ENCODE results near the gene ALPI. TPM values are rescaled to one million over a fixed set of nuclear protein-coding genes. Genes with fewer than 3 reads are reported as not detected.

ALPI gene
- total and polyA plus RNA-seq, 2 donors (not counting 1 experiment from before 2014, with no cell fraction given): not detected

GRCh38 chr2:232490221-232491138, 34.5 kb downstream of the ALPI start:
- Histone ChIP-seq H3K9me3 (ENCODE audit: control extremely low read depth in 1 of 3, control insufficient read depth in 2 of 3, insufficient read depth in 1 of 3, low read length in 2 of 3) (no peaks in the 10 kb centered on the region), H3K4me3 (ENCODE audit: control extremely low read depth in 1 of 5, extremely low read depth in 1 of 5, insufficient read depth in 1 of 5, low read depth in 2 of 5, low read length in 4 of 5) (no peak overlapping the region), H3K4me1 (ENCODE audit: control insufficient read depth in 2 of 2, insufficient read depth in 2 of 2, low read length in 2 of 2) (peaks cover 7 to 8% of the 10 kb centered on the region in 2 donors), H4K20me1 (ENCODE audit: control insufficient read depth, insufficient read depth, low read length, poor library complexity, severe bottlenecking) (no peaks in the 10 kb centered on the region), H3K27me3 (replicated peaks in 1 of 4; ENCODE audit: control extremely low read depth in 1 of 4, control insufficient read depth in 3 of 4, insufficient read depth in 4 of 4, low read length in 3 of 4) (peaks cover 0 to 19% (median 2%) of the 10 kb centered on the region in 4 experiments), H3K4me2 (replicated peaks; ENCODE audit: low read depth, low read length, poor library complexity, severe bottlenecking) (no peak overlapping the region), H2AFZ (ENCODE audit: insufficient read depth, low read depth, low read length, poor library complexity, severe bottlenecking) (no peak overlapping the region), H3K9ac (ENCODE audit: low read length) (no peak overlapping the region), H3K79me2 (ENCODE audit: control insufficient read depth, insufficient read depth, low read length) (no peaks in the 10 kb centered on the region), H3K27ac (ENCODE audit: low read length in 2 of 2) (no peak overlapping the region), H3K36me3 (replicated peaks in 1 of 2; ENCODE audit: control extremely low read depth in 1 of 2, control insufficient read depth in 1 of 2, extremely low read depth in 1 of 2, insufficient read depth in 2 of 2, low read length in 1 of 2) (no peaks in the 10 kb centered on the region)
- intact Hi-C loops (cut with micrococcal nuclease): no loop called here
- ATAC-seq (ENCODE audit: low read depth) (no peak), DNase-seq (no peak)
- CTCF ChIA-PET: no interaction called here
- TF ChIP-seq CTCF (IDR thresholded peaks at IDR 0.05): no peak
- no peak for TF ChIP-seq EZH2 (IDR thresholded peaks at IDR 0.05; ENCODE audit: borderline replicate concordance, insufficient read depth, low read depth, low read length, poor library complexity, severe bottlenecking)
- POLR2A ChIA-PET: no interaction called here
- H3K9me3 Mint-ChIP-seq (ENCODE audit: insufficient read depth): no peaks in the 10 kb centered on the region
- H3K27me3 Mint-ChIP-seq: peaks cover 28% of the 10 kb centered on the region
- no peak overlapping the region for H3K4me3 Mint-ChIP-seq
- H3K27ac Mint-ChIP-seq: no peak overlapping the region
- WGBS (ENCODE audit: insufficient coverage): 87% methylated on average over 28 of the region's 30 CpGs
- peaks cover 6% of the 10 kb centered on the region for H3K4me1 Mint-ChIP-seq

DNA sequence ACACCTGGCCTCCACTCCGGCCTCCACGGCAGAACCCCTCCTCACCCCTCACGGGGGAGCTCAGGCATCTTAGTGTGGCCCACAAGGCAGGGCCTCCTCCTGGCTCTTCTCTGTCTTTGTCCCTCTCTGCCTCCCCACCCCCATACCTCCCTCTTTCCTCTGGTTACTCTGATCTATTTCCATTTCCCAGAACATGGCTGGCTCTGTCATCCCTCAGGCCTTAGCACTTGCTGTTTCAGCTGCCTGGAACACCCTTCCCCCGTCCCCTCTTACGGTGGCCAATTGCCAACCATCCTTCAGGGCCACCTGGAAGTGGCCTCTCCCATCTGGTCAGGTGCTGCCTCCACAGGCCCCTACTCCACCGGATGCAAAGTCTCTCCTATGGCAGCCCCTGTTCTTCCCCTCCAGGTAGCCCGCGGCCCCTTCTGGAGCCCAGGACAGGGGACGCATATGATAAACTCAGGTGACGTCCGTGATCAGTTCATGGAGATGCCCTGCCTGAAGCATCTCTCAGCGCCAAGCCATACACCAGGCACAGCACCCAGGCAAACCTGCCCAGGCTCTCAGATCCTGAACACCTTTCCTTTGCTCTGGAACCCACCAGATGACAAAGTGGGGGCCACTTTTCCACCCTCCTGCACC, 35.3 kb downstream of the ALPI start:
- intact Hi-C loops (cut with micrococcal nuclease): no loop called here
- Histone ChIP-seq H3K27me3 (replicated peaks in 1 of 4; ENCODE audit: control extremely low read depth in 1 of 4, control insufficient read depth in 3 of 4, insufficient read depth in 4 of 4, low read length in 3 of 4) (peaks cover 0 to 19% (median 2%) of the 10 kb centered on the region in 4 experiments), H3K4me1 (ENCODE audit: control insufficient read depth in 2 of 2, insufficient read depth in 2 of 2, low read length in 2 of 2) (peaks cover 4 to 7% of the 10 kb centered on the region in 2 donors), H4K20me1 (ENCODE audit: control insufficient read depth, insufficient read depth, low read length, poor library complexity, severe bottlenecking) (no peaks in the 10 kb centered on the region), H3K27ac (ENCODE audit: low read length in 2 of 2) (no peak overlapping the region), H3K9ac (ENCODE audit: low read length) (no peak overlapping the region), H2AFZ (ENCODE audit: insufficient read depth, low read depth, low read length, poor library complexity, severe bottlenecking) (no peak overlapping the region), H3K79me2 (ENCODE audit: control insufficient read depth, insufficient read depth, low read length) (no peaks in the 10 kb centered on the region), H3K9me3 (ENCODE audit: control extremely low read depth in 1 of 3, control insufficient read depth in 2 of 3, insufficient read depth in 1 of 3, low read length in 2 of 3) (no peaks in the 10 kb centered on the region), H3K4me2 (replicated peaks; ENCODE audit: low read depth, low read length, poor library complexity, severe bottlenecking) (no peak overlapping the region), H3K4me3 (ENCODE audit: control extremely low read depth in 1 of 5, extremely low read depth in 1 of 5, insufficient read depth in 1 of 5, low read depth in 2 of 5, low read length in 4 of 5) (no peak overlapping the region), H3K36me3 (replicated peaks in 1 of 2; ENCODE audit: control extremely low read depth in 1 of 2, control insufficient read depth in 1 of 2, extremely low read depth in 1 of 2, insufficient read depth in 2 of 2, low read length in 1 of 2) (no peaks in the 10 kb centered on the region)
- ChIA-PET CTCF (no interaction called here), POLR2A (no interaction called here)
- H3K27ac Mint-ChIP-seq: no peak overlapping the region
- TF ChIP-seq CTCF (IDR thresholded peaks at IDR 0.05) (no peak), EZH2 (IDR thresholded peaks at IDR 0.05; ENCODE audit: borderline replicate concordance, insufficient read depth, low read depth, low read length, poor library complexity, severe bottlenecking) (no peak)
- H3K4me3 Mint-ChIP-seq: no peak overlapping the region
- H3K27me3 Mint-ChIP-seq: peaks cover 28% of the 10 kb centered on the region
- WGBS (ENCODE audit: insufficient coverage): 98% methylated on average over 12 of the region's 12 CpGs
- H3K4me1 Mint-ChIP-seq: peaks cover 6% of the 10 kb centered on the region
- DNase-seq (no peak), ATAC-seq (ENCODE audit: low read depth) (no peak)
- H3K9me3 Mint-ChIP-seq (ENCODE audit: insufficient read depth): no peaks in the 10 kb centered on the region

Measured in B cell (primary cell).